VCaP (cell line): ENCODE measurements around the gene SLCO2A1.

ENCODE experiments used
- H3K27ac ChIP-seq: fragments of 450-650 bp; 2 replicates; pipeline ENCODE4 v1.5.1; 2017
- CTCF ChIP-seq: fragments of 450-650 bp; conservative IDR thresholded peaks from 2 replicates; pipeline ENCODE4 v1.5.1; 2017; ENCODE audit warnings: mild to moderate bottlenecking, moderate library complexity

Gene SLCO2A1

GRCh38 chr3:133937756-133938601 lies 91.7 kb downstream of the SLCO2A1 start:
- TF ChIP-seq CTCF: no peak
- H3K27ac ChIP-seq: no peak overlapping the region

GRCh38 chr3:133937061-133937686 lies 92.6 kb downstream of the SLCO2A1 start:
- no peak for TF ChIP-seq CTCF
- H3K27ac ChIP-seq: no peak overlapping the region

DNA sequence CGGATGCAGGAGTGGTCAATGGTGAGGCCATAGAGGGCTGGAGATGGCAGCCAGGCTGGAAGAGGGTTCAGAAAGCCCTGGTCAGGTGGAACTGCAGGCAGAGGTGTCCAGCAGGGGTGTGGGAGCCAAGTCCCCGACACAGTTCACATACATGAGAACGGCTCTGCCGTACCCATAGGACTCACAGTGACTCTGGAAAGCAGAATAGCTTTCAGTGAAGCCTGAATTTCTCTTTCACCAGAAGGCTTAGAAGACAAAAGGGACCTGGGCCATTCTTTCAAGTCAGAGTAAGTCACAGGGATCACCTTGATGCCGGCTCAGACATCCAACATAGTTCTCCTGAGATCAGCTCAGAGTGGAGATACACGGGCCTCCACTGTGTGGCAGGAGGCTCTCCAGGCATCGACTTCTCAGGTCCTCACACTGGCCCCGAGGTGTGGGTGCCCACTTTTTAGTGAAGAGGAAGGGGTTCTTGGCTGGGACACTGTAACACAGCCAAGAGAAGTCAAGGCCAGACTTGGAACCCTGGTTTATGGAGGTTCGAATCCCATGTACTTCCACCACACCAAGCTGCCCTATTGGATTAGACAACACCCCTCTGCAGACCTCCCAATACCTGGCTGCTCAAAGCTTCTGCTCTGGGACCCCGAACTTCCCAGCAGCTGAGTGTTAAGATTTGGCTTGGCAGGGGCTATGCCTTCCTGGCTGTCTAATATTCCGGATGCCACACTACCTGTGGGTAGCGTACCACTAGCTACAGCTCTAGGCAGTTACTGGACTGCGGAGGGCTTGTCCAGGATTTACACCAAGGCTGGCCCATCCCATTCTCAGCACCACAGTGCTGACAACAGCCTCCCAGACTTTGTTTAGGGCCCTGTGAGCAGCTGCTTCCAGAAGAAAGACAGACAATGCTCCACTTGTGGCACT lies 93.6 kb downstream of the SLCO2A1 start:
- no peak overlapping the region for H3K27ac ChIP-seq
- TF ChIP-seq CTCF: no peak

GRCh38 chr3:133934996-133935842 lies 94.5 kb downstream of the SLCO2A1 start:
- H3K27ac ChIP-seq: no peak overlapping the region
- no peak for TF ChIP-seq CTCF

GRCh38 chr3:133934073-133934970 lies 95.4 kb downstream of the SLCO2A1 start:
- no peak overlapping the region for H3K27ac ChIP-seq
- TF ChIP-seq CTCF: no peak
